NCI-H1694 (cell line): ENCODE results near the gene RAD18.

Experiments
- DNase-seq: peaks from one replicate; lab custom pipeline; 2025; lab: John Stamatoyannopoulos, UW

RAD18 gene

DNA sequence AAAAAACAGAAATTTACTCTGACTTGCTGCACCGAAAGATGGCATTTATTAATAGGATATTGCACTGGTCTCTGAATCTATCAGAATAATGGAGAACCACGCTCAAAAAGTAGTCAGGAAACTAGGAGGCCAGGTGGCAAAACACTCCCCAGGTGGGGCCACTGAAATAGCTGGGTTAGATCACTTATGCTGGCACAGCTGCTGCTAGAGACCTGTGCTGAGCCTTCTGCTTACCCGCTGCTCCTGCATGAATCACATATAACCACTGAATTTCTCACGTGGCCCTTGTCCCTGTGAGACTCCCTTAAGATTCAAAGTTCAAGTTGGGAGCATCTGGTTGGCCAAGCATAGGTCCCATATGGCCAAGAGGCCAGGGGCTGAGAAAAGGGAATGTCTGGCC lies 127.9 kb downstream of the RAD18 start:
- DNase-seq = no peak

DNA sequence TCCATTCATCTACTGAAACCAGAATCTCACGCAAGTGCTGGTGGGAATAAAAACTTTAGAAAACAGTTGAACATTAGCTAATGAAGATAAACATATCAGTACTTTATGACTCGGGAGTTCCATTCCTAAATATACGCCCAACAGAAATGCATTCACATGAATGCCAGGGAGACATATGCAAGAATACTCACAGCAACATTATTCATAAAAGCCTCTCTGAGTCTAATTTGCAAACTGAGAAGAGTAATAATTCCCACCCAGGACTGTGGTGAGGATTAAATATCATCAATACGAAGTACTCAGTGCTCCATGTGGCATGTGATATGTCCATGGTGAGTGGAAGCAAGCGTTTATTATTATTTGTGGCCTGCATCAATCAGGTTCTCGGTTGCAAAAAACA lies 128.3 kb downstream of the RAD18 start:
- no peak for DNase-seq

DNA sequence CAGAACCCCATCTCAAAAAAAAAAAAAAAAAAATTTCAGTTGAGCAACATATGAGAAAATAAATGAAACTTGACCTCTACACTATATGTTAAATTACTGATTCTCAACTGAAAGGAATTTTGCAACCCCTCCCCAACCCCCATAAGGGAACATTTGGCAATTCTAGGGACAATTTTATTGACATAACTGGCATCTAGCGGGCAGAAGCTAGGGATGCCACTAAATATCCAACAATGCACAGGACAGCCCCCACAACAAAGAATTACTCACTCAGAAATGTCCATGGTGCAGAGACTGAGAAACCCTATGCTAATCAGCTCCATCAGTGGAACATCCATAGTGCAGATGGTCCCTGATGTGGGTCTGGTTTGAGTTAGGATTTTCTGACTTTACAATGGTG lies 135.6 kb downstream of the RAD18 start:
- DNase-seq = no peak
